GM04504 (cell line): ENCODE measurements around the gene LGALS4.
"Not testable (repeated sequence)": the region's sequence is repeated elsewhere in the genome, so short reads cannot be mapped to it uniquely, and the experiment has no call there.

Experiments
- DNase-seq: peaks from one replicate; pipeline ENCODE4 v3.0.0-alpha.2; 2012; ENCODE audit warnings: low read depth

The LGALS4 gene

DNA sequence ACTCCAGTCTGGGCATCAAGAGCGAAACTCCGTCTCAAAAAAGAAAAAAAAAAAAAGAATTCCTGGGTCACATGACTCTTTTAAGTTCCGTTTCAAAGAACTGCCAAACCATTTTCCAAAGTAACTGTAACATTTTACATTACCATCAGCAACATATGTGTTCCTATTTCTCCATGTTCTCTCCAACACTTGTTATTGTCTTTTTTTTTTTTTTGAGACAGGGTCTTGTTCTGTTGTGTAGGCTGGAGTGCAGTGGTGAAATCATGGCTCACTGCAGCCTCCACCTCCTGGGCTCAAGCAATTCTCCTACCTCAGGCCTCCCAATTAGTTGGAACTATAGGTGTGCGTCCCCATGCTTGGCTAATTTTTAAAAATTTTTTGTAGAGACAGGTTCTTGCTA lies 17.2 kb downstream of the LGALS4 start:
- DNase-seq: no peak

DNA sequence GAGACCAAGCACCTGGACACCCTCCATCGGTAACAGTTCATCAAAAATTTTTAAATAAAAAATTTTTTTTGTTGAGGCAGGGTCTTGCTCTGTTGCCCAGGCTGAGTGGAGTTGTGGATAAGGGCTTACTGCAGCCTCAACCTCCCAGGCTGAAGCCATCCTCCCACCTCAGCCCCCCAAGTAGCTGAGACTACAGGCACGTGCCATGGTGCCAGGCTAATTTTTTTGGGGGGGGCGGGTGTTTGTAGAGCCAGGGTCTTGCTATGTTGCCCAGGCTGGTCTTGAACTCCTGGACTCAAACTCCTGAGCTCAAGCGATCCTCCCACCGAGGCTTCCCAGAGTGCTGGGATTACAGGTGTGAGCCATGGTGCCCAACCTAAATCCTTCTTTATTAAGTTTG lies 19.1 kb downstream of the LGALS4 start:
- DNase-seq: no peak

DNA sequence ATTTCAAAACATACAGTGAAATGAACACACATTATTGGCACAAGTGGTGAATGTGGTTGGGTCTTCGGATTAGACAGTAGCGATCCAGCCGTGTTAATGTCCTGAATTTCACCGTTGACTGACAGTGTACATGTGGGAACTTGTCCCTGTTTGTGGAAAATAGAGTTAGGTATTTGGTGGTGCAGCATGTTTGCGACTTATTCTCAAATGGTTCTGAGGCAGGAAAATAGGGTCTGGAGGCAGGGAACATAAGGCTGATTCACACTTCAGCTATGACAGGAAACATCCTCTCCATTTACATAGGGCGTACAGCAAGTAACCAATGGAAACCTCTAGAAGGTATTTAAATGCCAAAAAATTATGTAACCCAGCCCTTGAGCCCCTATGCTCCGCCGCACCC lies 19.6 kb downstream of the LGALS4 start:
- no peak for DNase-seq

DNA sequence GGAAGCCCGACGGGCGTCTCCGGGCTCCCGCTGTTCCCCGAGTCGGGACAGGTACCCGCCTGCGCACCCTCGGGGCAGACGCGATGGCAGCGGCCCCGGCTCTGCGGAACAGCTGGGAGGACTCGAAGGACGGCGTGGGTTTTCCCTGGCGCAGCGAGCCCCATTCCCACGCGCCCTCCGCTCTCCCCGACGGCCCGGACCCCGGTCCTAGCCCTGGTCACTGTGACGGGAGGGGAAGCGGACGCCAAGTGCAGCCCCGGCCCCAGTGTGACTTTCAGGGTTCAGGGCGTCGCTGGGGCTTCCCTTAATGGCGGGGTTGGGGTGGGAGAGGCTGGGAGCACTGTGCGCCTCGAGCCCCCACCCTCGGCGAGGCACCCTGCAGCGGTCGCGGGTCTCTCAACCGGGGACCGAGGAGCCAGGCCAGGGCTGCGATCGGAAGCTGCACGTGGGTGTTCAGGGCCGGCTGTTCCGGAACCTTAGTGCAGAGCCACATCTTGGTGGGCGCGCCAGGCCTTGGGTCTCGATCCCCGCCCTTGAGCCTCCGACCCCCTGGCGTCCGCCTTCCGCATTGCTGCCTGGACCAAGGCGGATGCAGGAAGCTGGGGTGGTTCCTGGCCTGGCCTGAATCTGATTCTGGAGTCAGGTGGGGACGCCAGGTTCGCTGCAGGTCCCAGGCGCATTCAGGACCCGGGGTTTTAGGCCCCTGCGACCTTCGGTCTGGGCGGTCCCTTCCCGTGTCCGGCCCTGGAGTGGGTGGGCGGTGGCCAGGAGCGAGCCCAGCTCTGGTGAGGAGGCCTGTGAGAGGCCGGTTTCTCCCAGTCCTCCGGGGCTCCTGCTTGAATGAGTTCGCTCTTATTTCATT lies 20.3 kb downstream of the LGALS4 start:
- no peak for DNase-seq

DNA sequence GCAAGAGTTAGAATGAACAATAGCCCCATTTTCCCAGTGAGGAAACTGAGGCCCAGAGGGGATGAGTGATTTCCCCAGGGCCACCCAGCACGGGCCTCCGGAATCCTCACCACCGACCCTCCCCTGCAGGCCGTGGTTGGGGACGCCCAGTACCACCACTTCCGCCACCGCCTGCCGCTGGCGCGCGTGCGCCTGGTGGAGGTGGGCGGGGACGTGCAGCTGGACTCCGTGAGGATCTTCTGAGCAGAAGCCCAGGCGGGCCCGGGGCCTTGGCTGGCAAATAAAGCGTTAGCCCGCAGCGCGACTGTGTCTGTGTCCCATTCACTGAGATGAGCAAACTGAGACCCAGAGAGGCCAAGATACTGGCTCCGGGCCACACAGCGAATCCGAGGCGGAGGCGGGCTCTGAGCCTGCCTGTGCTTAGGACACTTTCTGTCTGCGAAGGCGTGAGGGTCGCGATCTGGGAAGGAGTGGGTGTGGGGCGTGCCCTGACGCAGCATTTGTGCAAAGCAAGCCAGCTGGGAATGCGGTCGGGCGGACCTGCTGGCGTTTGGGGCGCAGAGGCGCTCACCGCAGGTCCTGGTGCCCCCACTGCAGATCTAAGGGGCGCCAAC lies 21.2 kb downstream of the LGALS4 start:
- DNase-seq: not testable (repeated sequence)

DNA sequence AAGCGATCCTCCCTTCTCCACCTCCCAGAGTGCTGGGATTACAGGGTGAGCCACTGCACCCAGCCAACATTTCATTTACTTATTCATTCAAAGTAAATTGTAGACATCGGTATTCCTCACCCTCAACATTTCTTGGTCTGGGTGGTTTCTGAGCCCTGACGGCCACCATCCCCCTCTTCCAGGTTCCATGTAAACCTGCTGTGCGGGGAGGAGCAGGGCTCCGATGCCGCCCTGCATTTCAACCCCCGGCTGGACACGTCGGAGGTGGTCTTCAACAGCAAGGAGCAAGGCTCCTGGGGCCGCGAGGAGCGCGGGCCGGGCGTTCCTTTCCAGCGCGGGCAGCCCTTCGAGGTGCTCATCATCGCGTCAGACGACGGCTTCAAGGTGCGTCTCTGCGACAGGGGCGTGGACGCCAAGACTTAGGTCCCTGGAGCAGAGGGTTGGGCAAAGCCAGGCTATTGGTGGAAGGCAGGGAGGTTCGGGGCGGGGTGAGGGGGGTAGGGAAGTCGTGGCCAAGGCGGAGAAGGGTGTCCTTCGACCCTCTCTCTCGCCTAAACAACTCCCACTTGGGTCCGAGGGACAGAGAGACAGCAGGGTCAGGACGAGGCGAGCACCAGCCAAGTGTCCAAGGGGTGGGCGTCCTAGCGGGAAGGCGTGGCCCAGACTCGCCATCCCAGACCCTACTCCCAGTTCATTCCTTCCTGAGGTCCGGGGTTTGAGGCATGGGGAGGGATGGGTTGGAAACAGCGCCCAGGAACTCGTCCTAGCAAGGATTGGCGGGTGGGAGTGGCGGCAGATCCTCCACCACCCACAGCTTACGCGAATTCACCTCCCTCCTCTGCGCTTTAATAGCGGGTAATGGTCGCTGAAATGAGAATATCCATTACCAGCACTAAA lies 22.0 kb downstream of the LGALS4 start:
- not testable (repeated sequence) for DNase-seq

DNA sequence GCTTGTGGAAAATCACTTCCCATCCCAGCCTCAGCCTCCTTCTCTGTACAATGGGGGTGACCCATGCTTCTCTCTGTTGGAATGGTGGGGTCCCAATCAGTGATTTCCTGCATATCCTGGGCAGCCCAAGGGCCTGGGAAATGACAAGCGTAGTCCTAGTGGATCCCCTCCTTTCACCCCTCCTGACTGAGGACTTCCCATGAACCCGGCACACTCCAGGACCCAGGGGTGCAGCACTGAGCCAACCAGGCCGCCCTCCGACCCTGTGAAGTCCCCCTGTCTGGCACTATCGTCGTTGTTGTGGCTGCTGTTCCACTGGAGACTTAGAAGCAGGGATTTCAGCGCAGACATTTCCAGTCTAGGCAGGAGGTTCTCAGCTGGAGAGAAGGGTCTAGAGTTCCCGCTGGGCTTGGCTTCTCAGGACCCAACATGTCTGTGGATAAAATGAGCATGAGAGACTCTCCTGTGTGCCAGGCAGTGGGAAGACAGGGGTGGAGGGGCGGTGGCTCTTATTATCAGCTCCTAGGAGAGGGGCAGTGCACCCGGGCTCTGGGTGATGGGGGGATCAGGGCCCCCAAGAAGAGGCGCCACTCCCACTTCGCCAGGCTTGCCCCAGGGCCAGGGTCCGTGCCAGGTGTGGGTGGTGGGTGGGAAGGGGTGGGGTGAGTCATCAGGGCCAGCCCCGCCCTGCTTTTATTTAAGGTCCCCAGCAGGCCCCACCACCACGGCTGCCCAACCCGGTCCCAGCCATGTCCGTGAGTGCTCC lies 24.1 kb downstream of the LGALS4 start, which contains the start of gene LGALS7B:
TSS of gene LGALS7B (plus strand) at position 723 of the 766 bp plus-strand sequence. CDS start at position 750, 27 bp downstream.
- no peak for DNase-seq

DNA sequence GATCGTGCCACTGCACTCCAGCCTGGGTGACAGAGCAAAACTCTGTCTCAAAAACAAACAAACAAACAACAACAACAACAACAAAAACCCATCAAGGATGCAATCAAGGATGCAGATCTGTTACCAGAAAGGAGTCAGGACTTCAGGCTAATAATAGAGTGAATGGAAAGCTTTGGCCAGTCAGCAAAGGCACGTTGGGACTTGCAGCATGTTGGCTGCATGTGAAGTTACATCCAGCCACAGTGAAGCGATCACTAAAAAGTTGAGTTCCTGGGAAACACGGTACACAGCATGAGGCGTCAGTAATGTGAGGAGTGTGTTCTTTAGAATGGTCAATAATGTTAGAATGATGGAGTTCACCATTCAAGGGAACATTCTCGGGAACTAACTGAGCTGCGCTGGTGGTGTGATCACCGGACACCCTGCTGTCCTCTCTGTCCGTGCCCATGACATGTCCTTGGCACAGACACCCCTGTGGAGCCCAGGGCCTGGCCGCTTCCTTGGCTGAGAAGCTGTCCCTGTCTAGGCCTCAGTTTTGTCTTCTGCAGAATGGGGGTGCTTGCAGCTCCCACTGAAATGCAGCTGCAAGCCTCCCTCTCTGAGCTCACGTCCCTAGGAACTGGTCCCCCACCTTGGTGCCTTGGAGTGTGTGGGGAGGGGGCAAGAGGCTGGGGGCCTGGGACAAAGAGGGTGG lies 26.0 kb downstream of the LGALS4 start:
- DNase-seq: no peak

DNA sequence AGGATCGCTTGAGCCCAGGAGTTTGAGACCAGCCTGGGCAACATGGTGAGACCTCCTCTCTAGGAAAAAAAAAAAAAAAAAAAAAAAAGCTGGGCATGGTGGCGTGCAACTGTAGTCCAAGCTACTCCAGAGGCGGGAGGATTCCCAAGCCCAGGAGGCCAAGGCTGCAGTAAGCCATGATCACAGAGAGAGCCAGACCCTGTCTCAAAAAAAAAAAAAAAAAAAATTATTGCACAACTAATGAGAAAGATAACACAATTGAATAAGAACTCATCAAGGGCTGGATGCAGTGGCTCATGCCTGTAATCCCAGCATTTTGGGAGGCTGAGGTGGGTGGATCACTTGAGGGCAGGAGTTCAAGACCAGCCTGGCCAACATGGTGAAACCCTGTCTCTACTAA lies 26.7 kb downstream of the LGALS4 start:
- DNase-seq: not testable (repeated sequence)

DNA sequence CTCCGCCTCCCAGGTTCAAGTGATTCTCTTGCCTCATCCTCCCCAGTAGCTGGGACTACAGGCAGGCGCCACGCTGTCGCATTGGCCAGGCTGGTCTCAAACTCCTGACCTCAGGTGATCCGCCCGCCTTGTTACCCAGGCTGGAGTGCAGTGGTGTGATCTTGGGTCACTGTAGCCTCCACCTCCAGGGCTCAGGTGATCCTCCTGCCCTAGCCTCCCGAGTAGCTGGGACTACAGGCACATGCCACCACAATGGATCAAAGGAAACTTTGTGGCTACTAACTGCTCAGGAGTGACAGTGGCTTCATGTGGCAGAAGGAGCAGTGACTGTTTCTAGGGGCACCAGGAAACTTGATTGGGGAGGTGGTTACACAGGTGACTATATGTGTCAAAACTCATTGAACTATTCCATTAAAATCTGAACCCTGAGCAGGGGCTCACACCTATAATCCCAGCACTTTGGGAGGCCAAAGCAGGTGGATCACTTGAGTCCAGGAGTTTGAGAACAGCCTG lies 27.5 kb downstream of the LGALS4 start:
- DNase-seq: no peak

DNA sequence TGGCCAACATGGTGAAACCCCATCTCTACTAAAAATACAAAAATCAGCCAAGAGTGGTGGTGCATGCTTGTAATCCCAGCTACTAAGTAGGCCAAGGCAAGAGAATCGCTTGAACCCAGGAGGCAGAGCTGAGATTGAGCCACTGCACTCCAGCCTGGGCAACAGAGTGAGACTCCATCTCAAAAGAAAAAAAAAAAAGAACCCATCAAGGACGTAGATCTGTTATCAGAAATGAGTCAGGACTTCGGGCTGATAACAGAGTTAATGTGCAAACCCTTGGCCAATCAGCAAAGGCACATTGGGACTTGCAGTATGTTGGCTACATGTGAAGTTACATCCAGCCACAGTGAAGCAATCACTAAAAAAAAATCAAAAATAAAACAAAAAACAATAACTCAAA lies 28.5 kb downstream of the LGALS4 start:
- no peak for DNase-seq

DNA sequence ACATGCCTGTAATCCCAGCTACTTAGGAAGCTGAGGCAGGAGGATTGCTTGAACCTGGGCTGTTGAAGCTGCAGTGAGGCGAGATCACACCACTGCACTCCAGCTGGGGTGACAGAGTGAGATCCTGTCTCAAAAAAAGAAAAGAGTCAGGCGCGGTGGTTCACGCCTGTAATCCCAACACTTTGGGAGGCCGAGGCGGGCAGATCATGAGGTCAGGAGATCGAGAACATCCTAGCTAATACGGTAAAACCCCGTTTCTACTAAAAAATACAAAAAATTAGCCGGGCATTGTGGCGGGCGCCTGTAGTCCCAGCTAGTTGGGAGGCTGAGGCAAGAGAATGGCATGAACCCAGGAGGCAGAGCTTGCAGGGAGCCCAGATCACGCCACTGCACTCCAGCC lies 30.5 kb downstream of the LGALS4 start:
- not testable (repeated sequence) for DNase-seq

DNA sequence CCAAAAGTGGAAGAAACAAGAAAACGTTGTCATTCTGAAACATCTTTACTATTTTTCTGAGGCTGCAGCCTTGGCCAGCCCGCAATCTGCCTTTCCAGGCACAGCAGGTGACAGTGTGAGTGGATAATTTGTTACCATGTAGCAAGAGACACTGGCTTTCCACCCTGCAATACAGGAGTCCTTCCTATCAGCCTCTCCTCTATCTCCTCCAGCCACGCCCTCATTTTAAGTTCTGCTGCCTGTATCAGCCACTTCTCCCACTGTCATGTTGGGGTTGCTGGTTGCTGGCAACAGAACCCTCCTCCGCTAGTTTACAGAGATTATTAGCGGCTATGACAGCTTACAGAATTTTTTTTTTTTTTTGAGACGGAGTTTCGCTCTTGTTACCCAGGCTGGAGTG lies 31.7 kb downstream of the LGALS4 start:
- DNase-seq: no peak

DNA sequence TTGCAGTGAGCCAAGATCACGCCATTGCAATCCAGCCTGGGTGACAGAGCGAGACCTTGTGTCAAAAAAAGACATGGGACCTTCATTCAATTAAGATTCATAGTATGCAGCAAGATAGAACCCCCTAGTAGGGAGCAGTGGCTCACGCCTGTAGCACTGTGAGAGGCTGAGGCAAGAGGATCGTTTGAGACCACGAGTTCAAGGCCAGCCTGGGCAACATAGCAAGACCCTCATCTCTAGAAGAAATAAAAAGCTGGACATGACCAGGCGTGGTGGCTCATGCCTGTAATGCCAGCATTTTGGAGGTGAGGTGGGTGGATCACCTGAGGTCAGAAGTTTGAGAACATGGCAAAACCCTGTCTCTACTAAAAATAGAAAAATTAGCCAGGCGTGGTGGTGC lies 32.3 kb downstream of the LGALS4 start:
- no peak for DNase-seq

DNA sequence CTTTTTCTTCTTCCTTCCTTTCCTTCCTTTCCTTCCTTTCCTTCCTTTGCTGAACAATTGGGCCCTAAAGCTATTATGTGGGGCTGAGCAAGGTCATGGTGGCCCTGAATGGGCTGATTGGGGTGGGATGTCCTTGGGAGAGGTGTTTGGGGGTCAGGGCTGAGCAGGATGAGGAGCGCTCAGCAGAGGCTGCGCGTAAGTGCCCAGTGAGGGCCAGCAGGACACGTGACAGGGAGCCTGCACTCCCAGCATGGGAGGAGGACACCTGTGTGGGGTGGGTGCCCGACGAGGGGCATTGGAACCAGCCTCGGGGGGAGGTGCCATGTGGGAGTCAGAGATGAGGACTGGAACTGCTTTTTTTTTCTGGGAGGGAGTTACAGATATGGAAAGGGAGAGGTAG lies 34.0 kb downstream of the LGALS4 start:
- DNase-seq: no peak

DNA sequence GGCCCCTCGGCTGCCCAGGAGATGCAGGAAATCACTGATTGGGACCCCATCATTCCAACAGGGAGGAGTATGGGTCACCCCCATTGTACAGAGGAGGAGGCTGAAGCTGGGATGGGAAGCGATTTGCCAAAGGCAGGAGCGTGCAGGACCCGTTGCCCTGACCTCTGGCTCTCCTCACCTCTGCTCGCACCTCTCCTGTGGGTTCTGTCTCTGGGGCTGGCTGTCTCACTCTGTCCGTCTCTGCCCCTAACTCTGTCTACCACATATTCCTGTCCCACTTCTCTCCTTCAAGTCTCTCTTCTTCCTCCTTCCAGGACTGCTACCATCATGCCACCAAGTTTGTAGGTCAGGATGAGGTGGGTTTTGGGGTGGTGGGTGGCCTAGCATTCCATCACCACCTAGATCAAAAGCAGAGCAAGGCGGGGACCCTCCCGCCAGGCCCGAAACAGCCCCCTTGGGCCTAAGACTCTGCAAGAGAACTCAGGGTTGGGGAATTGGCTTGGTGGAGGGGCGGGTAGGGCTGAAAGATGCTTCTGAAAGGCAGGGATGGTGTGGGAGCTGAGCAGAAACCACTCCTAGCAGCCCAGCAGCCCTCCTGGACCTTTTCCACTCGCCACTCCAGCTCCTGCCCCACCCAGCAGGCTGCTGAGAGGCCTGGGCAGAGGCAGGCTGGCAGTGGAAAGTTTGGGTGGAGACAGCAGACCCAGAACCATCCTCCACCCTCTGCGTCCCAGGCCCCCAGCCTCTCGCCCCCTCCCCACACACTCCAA lies 38.4 kb downstream of the LGALS4 start:
- DNase-seq: no peak

DNA sequence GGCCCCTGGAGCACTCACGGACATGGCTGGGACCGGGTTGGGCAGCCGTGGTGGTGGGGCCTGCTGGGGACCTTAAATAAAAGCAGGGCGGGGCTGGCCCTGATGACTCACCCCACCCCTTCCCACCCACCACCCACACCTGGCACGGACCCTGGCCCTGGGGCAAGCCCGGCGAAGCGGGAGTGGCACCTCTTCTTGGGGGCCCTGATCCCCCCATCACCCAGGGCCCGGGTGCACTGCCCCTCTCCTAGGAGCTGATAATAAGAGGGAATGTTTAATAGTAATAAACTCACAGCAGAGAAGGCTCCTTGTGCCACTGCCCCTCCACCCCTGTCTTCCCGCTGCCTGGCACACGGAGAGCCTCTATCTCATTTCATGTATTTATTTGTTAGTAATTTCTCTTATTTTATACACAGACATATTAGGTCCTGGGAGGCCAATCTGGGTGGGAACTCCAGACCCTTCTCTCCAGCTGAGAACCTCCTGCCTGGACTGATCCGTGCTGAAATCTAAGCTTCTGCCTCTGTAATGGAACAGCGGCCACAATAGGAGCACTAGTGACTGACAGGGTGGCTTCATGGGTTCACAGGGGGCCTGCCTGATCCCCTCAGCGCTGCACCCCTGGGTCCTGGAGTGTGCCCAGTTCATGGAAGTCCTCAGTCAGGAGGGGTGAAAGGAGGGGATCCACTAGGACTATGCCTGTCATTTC lies 39.1 kb downstream of the LGALS4 start, which contains the start of gene LGALS7:
TSS of gene LGALS7 (minus strand) at position 49 of the 709 bp plus-strand sequence. CDS start at position 24, 25 bp downstream.
- no peak for DNase-seq

DNA sequence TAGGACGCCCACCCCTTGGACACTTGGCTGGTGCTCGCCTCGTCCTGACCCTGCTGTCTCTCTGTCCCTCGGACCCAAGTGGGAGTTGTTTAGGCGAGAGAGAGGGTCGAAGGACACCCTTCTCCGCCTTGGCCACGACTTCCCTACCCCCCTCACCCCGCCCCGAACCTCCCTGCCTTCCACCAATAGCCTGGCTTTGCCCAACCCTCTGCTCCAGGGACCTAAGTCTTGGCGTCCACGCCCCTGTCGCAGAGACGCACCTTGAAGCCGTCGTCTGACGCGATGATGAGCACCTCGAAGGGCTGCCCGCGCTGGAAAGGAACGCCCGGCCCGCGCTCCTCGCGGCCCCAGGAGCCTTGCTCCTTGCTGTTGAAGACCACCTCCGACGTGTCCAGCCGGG lies 41.2 kb downstream of the LGALS4 start:
- not testable (repeated sequence) for DNase-seq

DNA sequence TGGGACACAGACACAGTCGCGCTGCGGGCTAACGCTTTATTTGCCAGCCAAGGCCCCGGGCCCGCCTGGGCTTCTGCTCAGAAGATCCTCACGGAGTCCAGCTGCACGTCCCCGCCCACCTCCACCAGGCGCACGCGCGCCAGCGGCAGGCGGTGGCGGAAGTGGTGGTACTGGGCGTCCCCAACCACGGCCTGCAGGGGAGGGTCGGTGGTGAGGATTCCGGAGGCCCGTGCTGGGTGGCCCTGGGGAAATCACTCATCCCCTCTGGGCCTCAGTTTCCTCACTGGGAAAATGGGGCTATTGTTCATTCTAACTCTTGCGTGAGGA lies 41.8 kb downstream of the LGALS4 start:
- DNase-seq: not testable (repeated sequence)
